ENCODE measurements around the gene RNF144B. TPM values are rescaled to one million over a fixed set of nuclear protein-coding genes. Genes with fewer than 3 reads are reported as not detected.

The RNF144B gene
- total and polyA plus RNA-seq, 2 of the 13 experiments (the other 11 are each of a cell fraction or from before 2014, with no cell fraction given) = 1.8 to 4.3 TPM

- no peak overlapping the region for H3K9ac ChIP-seq (ENCODE audit: insufficient read depth, low read depth, low read length)
- no peak overlapping the region for H3K27ac ChIP-seq (ENCODE audit: extremely low read length, insufficient read depth, low read length)
- peaks cover 15% of the 10 kb centered on the region for H3K4me1 ChIP-seq (ENCODE audit: insufficient read depth, low read length)
- ChIA-PET CTCF (ENCODE audit: low intra/inter-chr PET ratio, low total read pairs) (interaction anchor here (5.0 kb wide), 1 partner anchor 178 kb away, joined by 140 read pairs; no protein-coding TSS in a partner anchor), POLR2A (interaction anchor here (0.9 kb wide), 1 partner anchor 114 kb away, joined by 3 read pairs; the partner anchor contains the start of gene RNF144B)
- FAIRE-seq (no peak), DNase-seq (ENCODE audit: low spot score) (no peak), ATAC-seq (peak; percentile 30)
- no peak overlapping the region for H3K4me2 ChIP-seq (ENCODE audit: low read depth, low read length)
- 0 out of 5 replicates have a peak, but pooled peaks cover 0 to 3% of the 10 kb centered on the region in 2 experiments for H3K27me3 ChIP-seq (ENCODE audit: control insufficient read depth in 1 of 2, insufficient read depth in 2 of 2, low read length in 2 of 2)
- intact Hi-C loops (cut with micrococcal nuclease; ENCODE audit: unreplicated experiment) = loop anchor here (10.0 kb wide), 1 partner anchor 1347 kb away; no protein-coding TSS in a partner anchor
- H3K9me3 ChIP-seq (ENCODE audit: low read length) = no peaks in the 10 kb centered on the region
- peak; percentile 49 for TF ChIP-seq TEAD3 (CRISPR knock-in tag; optimal IDR thresholded peaks at IDR 0.05; ENCODE audit: borderline replicate concordance)
- TF ChIP-seq ZGPAT (CRISPR knock-in tag; IDR thresholded peaks at IDR 0.05) = no peak
- no peak for TF ChIP-seq ZBTB7B (CRISPR knock-in tag; IDR thresholded peaks at IDR 0.05)
- peak; percentile 94; the same call in 1 of the 2 replicates for TF ChIP-seq RELA (CRISPR knock-in tag; IDR thresholded peaks at IDR 0.05)
- no peak for TF ChIP-seq NONO (IDR thresholded peaks at IDR 0.05)
- no peak for TF ChIP-seq NONO (CRISPR knock-in tag; conservative IDR thresholded peaks at IDR 0.05)
- peak; percentile 73 for TF ChIP-seq CEBPB (IDR thresholded peaks at IDR 0.05; ENCODE audit: borderline replicate concordance, low read depth, low read length)
- TF ChIP-seq CEBPG (CRISPR knock-in tag; IDR thresholded peaks at IDR 0.05) = peak; percentile 50
- no peak for TF ChIP-seq SALL2 (CRISPR knock-in tag; IDR thresholded peaks at IDR 0.05)
- 3% methylated on average over 4 of the region's 4 CpGs for WGBS (ENCODE audit: low lambda C conversion rate)
- no peak overlapping the region for H2AFZ ChIP-seq (ENCODE audit: low read length)
- no TSS peak for BruUV-seq (replicated peaks)
- in situ Hi-C loops (cut with HindIII; ENCODE audit: extremely low pct_ligation_motif_present, low pct_unique_long_range_greater_than_20kb) = loop anchor here (5.0 kb wide), 1 partner anchor 174 kb away; no protein-coding TSS in a partner anchor
- H3K36me3 ChIP-seq (replicated peaks in 1 of 2; ENCODE audit: control insufficient read depth in 1 of 2, insufficient read depth in 2 of 2, low read length in 2 of 2) = no peaks in the 10 kb centered on the region
- no peaks in the 10 kb centered on the region for H4K20me1 ChIP-seq (ENCODE audit: insufficient read depth, low read length)
- no peak overlapping the region for H3K4me3 ChIP-seq (replicated peaks in 1 of 3; ENCODE audit: insufficient read depth in 1 of 3, low read depth in 2 of 3, low read length in 3 of 3)
- no peaks in the 10 kb centered on the region for H3K79me2 ChIP-seq (ENCODE audit: insufficient read depth, low read length)
These were observed 114.5 kb downstream of the RNF144B start for GRCh38 chr6:18501663-18502013.
